PC-9 (cell line): ENCODE data around the gene ROBO2. TPM values are rescaled to one million over a fixed set of nuclear protein-coding genes. Genes with fewer than 3 reads are reported as not detected.

Source experiments
- BruUV-seq: library from RNA; stranded (reverse); fragments of 400-500 nt; replicated peaks from 2 replicates; lab custom pipeline; 2021; lab: Mats Ljungman, UMichigan
- CTCF ChIA-PET: fragments of 300-600 bp; sonication (Branson Sonifier 250); formaldehyde crosslinking; loops from one replicate; lab custom pipeline; 2022; ENCODE audit warnings: antibody characterized with exemption; lab: Charles Lee
- POLR2A ChIA-PET: fragments of 300-600 bp; sonication (Branson Sonifier 250); formaldehyde crosslinking; loops from one replicate; lab custom pipeline; 2022; ENCODE audit warnings: antibody characterized with exemption; ENCODE audit not compliant: unreplicated experiment; lab: Charles Lee
- DNase-seq, 2 experiments: peaks; one replicate each; pipeline versions ENCODE4 v3.0.0 to v3.0.0-alpha.2; 2015 to 2022; ENCODE audit warnings: mixed read lengths in 1 of 2
- H2AFZ ChIP-seq: fragments of 200-600 bp; sonication (generic); 2 replicates; pipeline ENCODE4 v1.8.1; 2017; ENCODE audit warnings: antibody characterized with exemption
- H3F3A ChIP-seq: fragments of 200-600 bp; sonication (generic); 2 replicates; pipeline ENCODE4 v1.8.1; 2017; ENCODE audit warnings: antibody characterized with exemption, mild to moderate bottlenecking, low read depth; ENCODE audit not compliant: insufficient read depth
- H3K27ac ChIP-seq: fragments of 200-600 bp; sonication (generic); 2 replicates; pipeline ENCODE4 v1.6.1; 2016; ENCODE audit warnings: mixed run types
- H3K27me3 ChIP-seq: fragments of 200-600 bp; sonication (generic); 2 replicates; pipeline ENCODE4 v1.6.1; 2016; ENCODE audit warnings: low read depth, mixed run types; ENCODE audit not compliant: insufficient read depth
- H3K36me3 ChIP-seq: fragments of 200-600 bp; sonication (generic); 2 replicates; pipeline ENCODE4 v1.6.1; 2016; ENCODE audit warnings: low read depth, mixed run types
- H3K4me1 ChIP-seq: fragments of 200-600 bp; sonication (generic); replicated peaks from 2 replicates; pipeline ENCODE4 v1.6.1; 2016; ENCODE audit warnings: mixed run types; ENCODE audit not compliant: insufficient read depth
- H3K4me2 ChIP-seq: fragments of 200-600 bp; sonication (generic); 2 replicates; pipeline ENCODE4 v1.6.1; 2017; ENCODE audit warnings: mixed run types
- H3K4me3 ChIP-seq: fragments of 200-600 bp; sonication (generic); 2 replicates; pipeline ENCODE4 v1.6.1; 2016; ENCODE audit warnings: mixed run types
- H3K79me2 ChIP-seq: fragments of 200-600 bp; sonication (generic); 2 replicates; pipeline ENCODE4 v1.6.1; 2017; ENCODE audit warnings: low read depth, mixed run types
- H3K9me2 ChIP-seq: fragments of 200-600 bp; sonication (generic); 2 replicates; pipeline ENCODE4 v1.8.1; 2017; ENCODE audit warnings: mild to moderate bottlenecking; ENCODE audit not compliant: insufficient read depth
- H3K9me3 ChIP-seq: fragments of 200-600 bp; sonication (generic); 2 replicates; pipeline ENCODE4 v1.8.1; 2016; ENCODE audit warnings: low read depth; ENCODE audit not compliant: insufficient read depth
- H4K20me1 ChIP-seq: fragments of 200-600 bp; sonication (generic); 2 replicates; pipeline ENCODE4 v1.8.1; 2017; ENCODE audit not compliant: insufficient read depth
- CTCF ChIP-seq: fragments of 200-600 bp; sonication (generic); conservative IDR thresholded peaks from 2 replicates; pipeline ENCODE4 v1.6.1; 2017; ENCODE audit warnings: mixed run types, antibody characterized with exemption, mild to moderate bottlenecking, moderate library complexity
- EZH2 ChIP-seq: fragments of 200-600 bp; sonication (generic); IDR thresholded peaks from 2 replicates; pipeline ENCODE4 v1.8.0; 2017; ENCODE audit warnings: antibody characterized with exemption, low read depth
- intact Hi-C: fragments of 100-400 bp; cut with micrococcal nuclease; formaldehyde crosslinking; loops from one replicate; pipeline ENCODE4 v1.10.0; 2022; ENCODE audit not compliant: unreplicated experiment
- total RNA-seq: library from RNA; stranded (reverse); gene quantifications from 2 replicates; pipeline ENCODE4 v1.2.3, GENCODE V29; 2021

Gene ROBO2
- total RNA-seq, 1 experiment from 2014 or later: 0.39 TPM

- Histone ChIP-seq H3F3A (no peaks in the 10 kb centered on the region), H4K20me1 (no peaks in the 10 kb centered on the region), H3K36me3 (no peaks in the 10 kb centered on the region), H3K4me2 (no peak overlapping the region), H3K79me2 (no peaks in the 10 kb centered on the region), H2AFZ (no peak overlapping the region), H3K27me3 (no peaks in the 10 kb centered on the region), H3K4me1 (no peaks in the 10 kb centered on the region), H3K27ac (no peak overlapping the region), H3K4me3 (no peak overlapping the region), H3K9me2 (no peaks in the 10 kb centered on the region), H3K9me3 (no peaks in the 10 kb centered on the region)
- DNase-seq: no peak
- TF ChIP-seq CTCF (no peak), EZH2 (no peak)
- CTCF ChIA-PET: no interaction called here
- intact Hi-C loops: no loop called here
- no TSS peak for BruUV-seq
- POLR2A ChIA-PET: no interaction called here
Observed at GRCh38 chr3:77149382-77149781, 109.5 kb downstream of the ROBO2 start.

- Histone ChIP-seq H4K20me1 (no peaks in the 10 kb centered on the region), H3K4me2 (no peak overlapping the region), H3K36me3 (no peaks in the 10 kb centered on the region), H3F3A (no peaks in the 10 kb centered on the region), H2AFZ (no peak overlapping the region), H3K79me2 (no peaks in the 10 kb centered on the region), H3K27me3 (no peaks in the 10 kb centered on the region), H3K27ac (no peak overlapping the region), H3K4me3 (no peak overlapping the region), H3K9me2 (no peaks in the 10 kb centered on the region), H3K9me3 (no peaks in the 10 kb centered on the region), H3K4me1 (no peaks in the 10 kb centered on the region)
- CTCF ChIA-PET: no interaction called here
- intact Hi-C loops: no loop called here
- TF ChIP-seq CTCF (no peak), EZH2 (no peak)
- no TSS peak for BruUV-seq
- POLR2A ChIA-PET: no interaction called here
- no peak for DNase-seq
Observed at GRCh38 chr3:77150028-77150427, 110.1 kb downstream of the ROBO2 start.

GRCh38 chr3:77150759-77151158 lies 110.9 kb downstream of the ROBO2 start:
- no peak overlapping the region for H3K4me3 ChIP-seq
- no peaks in the 10 kb centered on the region for H3K9me3 ChIP-seq
- no peak overlapping the region for H3K4me2 ChIP-seq
- H3K27ac ChIP-seq: no peak overlapping the region
- no peaks in the 10 kb centered on the region for H3K4me1 ChIP-seq
- no peaks in the 10 kb centered on the region for H3K27me3 ChIP-seq
- no peak for DNase-seq
- H3F3A ChIP-seq: no peaks in the 10 kb centered on the region
- ChIA-PET POLR2A (no interaction called here), CTCF (no interaction called here)
- no peak overlapping the region for H2AFZ ChIP-seq
- BruUV-seq: no TSS peak
- no peaks in the 10 kb centered on the region for H4K20me1 ChIP-seq
- H3K9me2 ChIP-seq: no peaks in the 10 kb centered on the region
- no peak for TF ChIP-seq EZH2
- TF ChIP-seq CTCF: no peak
- intact Hi-C loops: no loop called here
- H3K79me2 ChIP-seq: no peaks in the 10 kb centered on the region
- H3K36me3 ChIP-seq: no peaks in the 10 kb centered on the region
